Activated CD8-positive, alpha-beta memory T cell treated with anti-CD3 and anti-CD28 coated beads, Interleukin-2, amount 50 U/mL, for 24 hours (primary cell): ENCODE results near the gene ABHD11.

Source experiments
- DNase-seq: peaks from one replicate; pipeline ENCODE4 v3.0.0-alpha.2; 2020; ENCODE audit errors: extremely low read depth

The ABHD11 gene

GRCh38 chr7:73701357-73701995 is 37.1 kb downstream of the ABHD11 start:
- DNase-seq = no peak

- DNase-seq = no peak
Observed at GRCh38 chr7:73700581-73701134, 37.9 kb downstream of the ABHD11 start.

GRCh38 chr7:73700069-73700423 is 38.6 kb downstream of the ABHD11 start:
- DNase-seq = no peak

- DNase-seq = no peak
Observed at GRCh38 chr7:73699370-73700068, 39.1 kb downstream of the ABHD11 start.

- no peak for DNase-seq
Observed at GRCh38 chr7:73698410-73698809, 40.2 kb downstream of the ABHD11 start.

GRCh38 chr7:73696372-73696771 is 42.2 kb downstream of the ABHD11 start:
- no peak for DNase-seq

GRCh38 chr7:73690646-73691045 is 48.0 kb downstream of the ABHD11 start:
- DNase-seq = no peak

GRCh38 chr7:73688288-73688687 is 50.3 kb downstream of the ABHD11 start:
- no peak for DNase-seq
